ENCODE data around the gene ROR2. TPM values are rescaled to one million over a fixed set of nuclear protein-coding genes. Genes with fewer than 3 reads are reported as not detected.

ROR2 gene
- total and polyA plus RNA-seq, 2 of the 8 experiments (the other 6 are each of a cell fraction or from before 2014, with no cell fraction given) = 2.7 to 4.3 TPM

- Histone ChIP-seq H2BK120ac (replicated peaks; ENCODE audit: low read depth, low read length) (no peak overlapping the region), H3K36me3 (ENCODE audit: control insufficient read depth in 2 of 4, insufficient read depth in 4 of 4, low read length in 3 of 4) (no peaks in the 10 kb centered on the region), H2AFZ (ENCODE audit: low read length) (no peak overlapping the region), H3K79me1 (ENCODE audit: low read depth, low read length) (no peaks in the 10 kb centered on the region), H4K5ac (ENCODE audit: insufficient read length, low read depth, low read length) (no peak overlapping the region), H3K4me2 (ENCODE audit: insufficient read depth in 1 of 2, low read depth in 2 of 2, low read length in 2 of 2) (no peak overlapping the region), H3K27ac (ENCODE audit: low read depth, low read length) (no peak overlapping the region), H3K14ac (ENCODE audit: insufficient read length) (no peak overlapping the region), H2BK15ac (ENCODE audit: low read length) (no peak overlapping the region), H3K23me2 (ENCODE audit: low read depth, low read length) (no peaks in the 10 kb centered on the region), H3K27me3 (replicated peaks in 1 of 4; ENCODE audit: control insufficient read depth in 3 of 4, extremely low read depth in 1 of 4, insufficient read depth in 3 of 4, low read length in 3 of 4) (no peaks in the 10 kb centered on the region), H2AK5ac (ENCODE audit: low read depth, low read length) (no peak overlapping the region), H3K9me3 (ENCODE audit: insufficient read depth in 2 of 2, low read depth in 1 of 2, low read length in 1 of 2) (no peaks in the 10 kb centered on the region), H3K56ac (replicated peaks; ENCODE audit: insufficient read length, low read depth, low read length) (no peak overlapping the region), H3K23ac (ENCODE audit: insufficient read length) (no peak overlapping the region), H4K20me1 (replicated peaks in 1 of 2; ENCODE audit: control insufficient read depth in 1 of 2, insufficient read depth in 2 of 2, low read length in 2 of 2) (no peaks in the 10 kb centered on the region), H3K4ac (replicated peaks; ENCODE audit: insufficient read length, low read depth, low read length) (no peak overlapping the region), H3K4me1 (replicated peaks in 1 of 4; ENCODE audit: control insufficient read depth in 3 of 4, insufficient read depth in 4 of 4, low read length in 3 of 4) (no peaks in the 10 kb centered on the region; a peak in 2 of 7 replicates), H3K18ac (ENCODE audit: extremely low read depth, low read length) (no peak overlapping the region), H3K9ac (replicated peaks in 1 of 4; ENCODE audit: extremely low read depth in 1 of 4, low read depth in 3 of 4, low read length in 3 of 4) (no peak overlapping the region), H2BK20ac (ENCODE audit: low read length) (no peak overlapping the region), H2BK12ac (ENCODE audit: low read depth, low read length) (no peak overlapping the region), H3K79me2 (ENCODE audit: control insufficient read depth in 1 of 2, insufficient read depth in 2 of 2, low read length in 2 of 2) (no peaks in the 10 kb centered on the region), H3K4me3 (ENCODE audit: extremely low read depth in 1 of 4, insufficient read depth in 2 of 4, low read depth in 3 of 4, low read length in 4 of 4) (no peak overlapping the region), H4K91ac (replicated peaks; ENCODE audit: insufficient read length, low read length) (no peak overlapping the region), H2BK5ac (ENCODE audit: low read depth, low read length) (no peak overlapping the region), H4K8ac (ENCODE audit: extremely low read depth, insufficient read depth, low read length) (no peak overlapping the region)
- DNase-seq (ENCODE audit: low read depth in 1 of 2, low spot score in 2 of 2) (no peak), FAIRE-seq (no peak)
- ChIA-PET POLR2A (ENCODE audit: partially characterized antibody) (no interaction called here), CTCF (ENCODE audit: partially characterized antibody) (interaction anchor here (0.7 to 1.7 kb wide), 5 partner anchors 11 to 768 kb away, joined by 3 to 6 read pairs (median 4); no protein-coding TSS in a partner anchor)
- WGBS, 2 experiments (ENCODE audit: extremely low coverage in 1 of 2, insufficient coverage in 1 of 2, insufficient read length in 1 of 2, insufficient replicate concordance in 2 of 2, low coverage in 1 of 2, low lambda C conversion rate in 2 of 2, missing lambda C conversion rate in 1 of 2) = 92% methylated on average over 1 of the region's 1 CpG; no CpG with 5 or more reads in 1 of the 2 experiments
- TF ChIP-seq MAFK (IDR thresholded peaks at IDR 0.05; ENCODE audit: low read depth, low read length) = no peak
Observed at GRCh38 chr9:91683269-91683668, 266.8 kb downstream of the ROR2 start.

Data from H1 (cell line).